Mesendoderm (in vitro differentiated cells): ENCODE results near the gene GIPC2.
"Not testable (repeated sequence)": the region's sequence is repeated elsewhere in the genome, so short reads cannot be mapped to it uniquely, and the experiment has no call there.

Experiments used
- DNase-seq: peaks from one replicate; pipeline ENCODE4 v3.0.0; 2013
- H2AK5ac ChIP-seq: 2 replicates; pipeline ENCODE4 v1.6.1; 2013; ENCODE audit warnings: low read length, inconsistent platforms
- H2BK120ac ChIP-seq: 2 replicates; pipeline ENCODE4 v1.6.1; 2013; ENCODE audit warnings: low read depth, mild to moderate bottlenecking, low read length, moderate library complexity, mixed read lengths
- H2BK15ac ChIP-seq: replicated peaks from 2 replicates; pipeline ENCODE4 v1.6.1; 2013; ENCODE audit warnings: low read depth, mild to moderate bottlenecking, moderate library complexity
- H2BK5ac ChIP-seq: 2 replicates; pipeline ENCODE4 v1.6.1; 2013; ENCODE audit warnings: low read length, inconsistent platforms
- H3K18ac ChIP-seq: 2 replicates; pipeline ENCODE4 v1.6.1; 2013; ENCODE audit warnings: mild to moderate bottlenecking, low read length, mixed read lengths
- H3K23ac ChIP-seq: one replicate; pipeline ENCODE4 v1.6.1; 2013; ENCODE audit warnings: low read length
- H3K27ac ChIP-seq: 2 replicates; pipeline ENCODE4 v1.5.1; 2013; ENCODE audit warnings: low read depth, mild to moderate bottlenecking, inconsistent platforms, low read length, moderate library complexity
- H3K27me3 ChIP-seq: 2 replicates; pipeline ENCODE4 v1.6.1; 2013; ENCODE audit warnings: low read length, control low read depth, mild to moderate bottlenecking, inconsistent platforms; ENCODE audit not compliant: insufficient read depth, poor library complexity
- H3K36me3 ChIP-seq: 2 replicates; pipeline ENCODE4 v1.6.1; 2013; ENCODE audit warnings: low read length, inconsistent platforms; ENCODE audit not compliant: control insufficient read depth, insufficient read depth
- H3K4ac ChIP-seq: one replicate; pipeline ENCODE4 v1.6.1; 2013; ENCODE audit warnings: low read depth, mild to moderate bottlenecking, low read length, moderate library complexity
- H3K4me1 ChIP-seq: 2 replicates; pipeline ENCODE4 v1.6.1; 2013; ENCODE audit warnings: low read depth, low read length, inconsistent platforms; ENCODE audit not compliant: control insufficient read depth
- H3K4me2 ChIP-seq: 2 replicates; pipeline ENCODE4 v1.6.1; 2013; ENCODE audit warnings: low read length
- H3K4me3 ChIP-seq: 2 replicates; pipeline ENCODE4 v1.5.1; 2013; ENCODE audit warnings: mild to moderate bottlenecking, low read length
- H3K56ac ChIP-seq: one replicate; pipeline ENCODE4 v1.6.1; 2013; ENCODE audit warnings: low read length
- H3K79me1 ChIP-seq: 2 replicates; pipeline ENCODE4 v1.6.1; 2013; ENCODE audit warnings: low read length, inconsistent platforms
- H3K79me2 ChIP-seq: 2 replicates; pipeline ENCODE4 v1.6.1; 2013; ENCODE audit warnings: mild to moderate bottlenecking, low read length; ENCODE audit not compliant: control insufficient read depth, insufficient read depth
- H3K9ac ChIP-seq: 2 replicates; pipeline ENCODE4 v1.6.1; 2013; ENCODE audit warnings: low read length, inconsistent platforms
- H4K5ac ChIP-seq: one replicate; pipeline ENCODE4 v1.6.1; 2013; ENCODE audit warnings: low read length
- H4K8ac ChIP-seq: one replicate; pipeline ENCODE4 v1.6.1; 2013; ENCODE audit warnings: low read depth, mild to moderate bottlenecking, control low read depth, low read length, moderate library complexity
- WGBS: extraction: QIAGEN DNeasy Blood & Tissue Kit; methylation state at CpG from one replicate; pipeline ENCODE4 v1.1.7; 2013; ENCODE audit warnings: low lambda C conversion rate, missing lambda C conversion rate; ENCODE audit not compliant: insufficient coverage; ENCODE audit errors: extremely low coverage; 5-methylcytosine and 5-hydroxymethylcytosine counted together

The GIPC2 gene

DNA sequence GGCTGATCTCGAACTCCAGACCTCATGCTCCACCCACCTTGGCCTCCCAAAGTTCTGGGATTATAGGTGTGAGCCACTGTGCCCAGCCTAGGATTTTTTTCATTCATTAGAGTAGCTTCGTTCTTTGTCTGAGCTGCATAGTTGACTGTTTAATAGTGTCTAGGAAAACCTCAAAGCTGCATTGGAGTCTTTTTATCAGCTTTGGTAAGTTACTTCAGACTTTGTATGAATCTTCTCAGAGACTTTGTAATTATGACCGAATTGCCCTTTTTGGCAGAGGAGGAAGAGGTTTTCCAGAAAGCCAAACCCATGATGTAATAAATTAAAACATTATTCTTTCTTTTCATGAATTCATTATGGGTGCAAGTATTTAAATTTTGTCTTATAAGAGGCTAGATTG lies 35.9 kb upstream of the GIPC2 start:
- no CpG with 5 or more reads among the region's 3 CpGs for WGBS

DNA sequence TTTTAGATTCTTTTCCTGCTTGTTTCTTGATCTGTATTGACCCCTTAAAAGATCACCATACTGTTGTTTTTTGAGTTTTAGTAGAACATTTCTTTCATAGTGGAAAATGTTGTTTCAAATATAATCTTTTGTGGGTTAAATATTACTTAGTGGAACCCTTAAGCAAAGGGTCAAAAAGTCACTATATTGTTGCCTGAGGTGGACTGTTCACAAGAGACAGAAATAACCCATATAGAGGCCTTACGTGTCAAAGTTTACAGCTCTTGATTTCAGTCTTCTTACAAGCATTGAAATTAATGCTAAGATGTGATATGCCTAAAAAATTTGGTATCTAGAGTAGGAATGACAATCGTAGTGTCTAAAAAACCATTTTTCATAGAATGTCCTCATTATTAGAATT lies 34.7 kb upstream of the GIPC2 start:
- no peak overlapping the region for H3K56ac ChIP-seq
- H3K18ac ChIP-seq = no peak overlapping the region
- no peak overlapping the region for H3K4me3 ChIP-seq
- no peak overlapping the region for H2BK120ac ChIP-seq
- H3K27ac ChIP-seq = no peak overlapping the region
- H4K8ac ChIP-seq = no peak overlapping the region
- H3K4me2 ChIP-seq = no peak overlapping the region
- DNase-seq = no peak
- H3K36me3 ChIP-seq = no peaks in the 10 kb centered on the region
- no peak overlapping the region for H2BK5ac ChIP-seq
- WGBS = no CpG with 5 or more reads among the region's 2 CpGs
- no peak overlapping the region for H2AK5ac ChIP-seq
- H2BK15ac ChIP-seq = no peak overlapping the region
- H3K79me2 ChIP-seq = no peaks in the 10 kb centered on the region
- no peak overlapping the region for H3K4ac ChIP-seq
- no peaks in the 10 kb centered on the region for H3K27me3 ChIP-seq
- no peaks in the 10 kb centered on the region for H3K4me1 ChIP-seq
- no peak overlapping the region for H3K23ac ChIP-seq
- no peaks in the 10 kb centered on the region for H3K79me1 ChIP-seq
- no peak overlapping the region for H3K9ac ChIP-seq
- H4K5ac ChIP-seq = no peak overlapping the region

More for the DNA sequence above, 35.9 kb upstream of the GIPC2 start:
- no peak overlapping the region for H4K8ac ChIP-seq
- no peaks in the 10 kb centered on the region for H3K27me3 ChIP-seq
- H2BK5ac ChIP-seq = no peak overlapping the region
- H3K4me1 ChIP-seq = no peaks in the 10 kb centered on the region
- H3K9ac ChIP-seq = no peak overlapping the region
- H3K4ac ChIP-seq = no peak overlapping the region
- H3K79me1 ChIP-seq = no peaks in the 10 kb centered on the region
- no peak overlapping the region for H3K4me3 ChIP-seq
- H2AK5ac ChIP-seq = no peak overlapping the region
- H3K23ac ChIP-seq = no peak overlapping the region
- H3K27ac ChIP-seq = no peak overlapping the region
- DNase-seq = no peak
- no peak overlapping the region for H2BK15ac ChIP-seq
- H3K56ac ChIP-seq = no peak overlapping the region
- no peak overlapping the region for H3K4me2 ChIP-seq
- H3K18ac ChIP-seq = no peak overlapping the region
- no peaks in the 10 kb centered on the region for H3K36me3 ChIP-seq
- no peaks in the 10 kb centered on the region for H3K79me2 ChIP-seq
- H4K5ac ChIP-seq = no peak overlapping the region
- H2BK120ac ChIP-seq = no peak overlapping the region

DNA sequence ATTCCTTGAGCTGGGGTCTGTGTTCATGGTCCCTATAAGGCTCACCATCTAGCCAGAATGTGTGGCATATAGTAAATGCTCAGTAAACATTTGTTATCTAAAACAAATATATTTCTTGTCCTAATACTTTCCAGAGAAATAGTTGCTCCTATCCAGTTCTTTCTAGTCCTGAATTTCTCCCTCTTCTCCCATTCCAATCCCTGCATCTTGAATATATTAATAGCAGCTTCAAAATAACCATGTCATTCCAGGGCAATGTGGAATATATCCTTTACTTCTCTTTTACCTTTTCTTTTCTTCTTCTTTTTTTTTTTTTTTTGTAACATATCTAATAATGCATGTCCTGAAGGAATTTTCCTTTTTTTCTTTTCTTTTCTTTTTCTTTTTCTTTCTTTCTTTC lies 30.6 kb upstream of the GIPC2 start:
- H2BK15ac ChIP-seq = no peak overlapping the region
- H2BK120ac ChIP-seq = no peak overlapping the region
- no peak overlapping the region for H3K4me3 ChIP-seq
- H3K4me1 ChIP-seq = no peaks in the 10 kb centered on the region
- no peaks in the 10 kb centered on the region for H3K79me2 ChIP-seq
- no peaks in the 10 kb centered on the region for H3K36me3 ChIP-seq
- H3K4me2 ChIP-seq = no peak overlapping the region
- H3K4ac ChIP-seq = no peak overlapping the region
- no peak overlapping the region for H2BK5ac ChIP-seq
- no peak overlapping the region for H3K56ac ChIP-seq
- no peak for DNase-seq
- H3K27ac ChIP-seq = no peak overlapping the region
- no peak overlapping the region for H3K23ac ChIP-seq
- H4K5ac ChIP-seq = no peak overlapping the region
- no peaks in the 10 kb centered on the region for H3K79me1 ChIP-seq
- H3K27me3 ChIP-seq = no peaks in the 10 kb centered on the region
- H2AK5ac ChIP-seq = no peak overlapping the region
- H4K8ac ChIP-seq = no peak overlapping the region
- no peak overlapping the region for H3K18ac ChIP-seq
- H3K9ac ChIP-seq = no peak overlapping the region

DNA sequence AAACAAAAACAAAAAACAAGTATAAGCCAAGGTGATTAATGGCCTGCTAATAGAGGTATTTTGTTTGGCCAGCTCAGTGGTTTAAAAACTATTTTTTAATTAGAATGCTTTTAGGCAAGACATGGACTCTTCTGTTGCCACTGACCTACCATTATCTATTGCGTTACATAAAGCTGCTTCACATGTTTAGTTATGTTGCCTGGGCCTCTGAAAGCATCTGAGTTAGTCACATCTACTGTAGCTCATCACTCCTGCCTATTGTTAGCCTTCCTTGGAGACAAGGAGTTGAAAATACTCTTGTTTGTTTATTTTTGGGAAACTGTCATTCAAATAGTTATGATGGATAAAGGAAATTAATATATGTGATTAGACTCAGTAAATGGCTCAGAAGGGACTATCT lies 26.7 kb upstream of the GIPC2 start:
- no peak overlapping the region for H4K5ac ChIP-seq
- H2AK5ac ChIP-seq = no peak overlapping the region
- H2BK5ac ChIP-seq = no peak overlapping the region
- H3K9ac ChIP-seq = no peak overlapping the region
- WGBS = no CpG with 5 or more reads among the region's 1 CpG
- no peaks in the 10 kb centered on the region for H3K79me2 ChIP-seq
- H3K27ac ChIP-seq = no peak overlapping the region
- H3K18ac ChIP-seq = no peak overlapping the region
- no peak overlapping the region for H3K4me3 ChIP-seq
- H3K27me3 ChIP-seq = no peaks in the 10 kb centered on the region
- H3K36me3 ChIP-seq = no peaks in the 10 kb centered on the region
- H3K56ac ChIP-seq = no peak overlapping the region
- H3K4me1 ChIP-seq = no peaks in the 10 kb centered on the region
- no peaks in the 10 kb centered on the region for H3K79me1 ChIP-seq
- H4K8ac ChIP-seq = no peak overlapping the region
- H3K4ac ChIP-seq = no peak overlapping the region
- H3K23ac ChIP-seq = no peak overlapping the region
- H2BK15ac ChIP-seq = no peak overlapping the region
- no peak overlapping the region for H2BK120ac ChIP-seq
- no peak overlapping the region for H3K4me2 ChIP-seq
- DNase-seq = no peak

DNA sequence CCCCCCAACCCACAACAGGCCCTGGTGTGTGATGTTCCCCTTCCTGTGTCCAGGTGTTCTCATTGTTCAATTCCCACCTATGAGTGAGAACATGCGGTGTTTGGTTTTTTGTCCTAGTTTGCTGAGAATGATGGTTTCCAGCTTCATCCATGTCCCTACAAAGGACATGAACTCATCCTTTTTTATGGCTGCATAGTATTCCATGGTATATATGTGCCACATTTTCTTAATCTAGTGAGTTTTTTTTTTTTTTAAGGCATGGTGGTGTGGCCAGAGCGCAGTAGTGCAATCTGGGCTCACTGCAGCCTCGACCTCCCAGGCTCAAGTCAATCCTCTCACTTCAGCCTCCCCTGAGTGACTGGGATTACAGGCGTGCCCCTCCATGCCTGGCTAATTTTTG lies 24.6 kb upstream of the GIPC2 start:
- not testable (repeated sequence) for H3K4me1 ChIP-seq, H3K36me3 ChIP-seq, H3K4me2 ChIP-seq, H3K27me3 ChIP-seq, DNase-seq, H3K4me3 ChIP-seq, H2BK15ac ChIP-seq, H2AK5ac ChIP-seq, H3K79me2 ChIP-seq, H3K18ac ChIP-seq, H3K23ac ChIP-seq, H3K9ac ChIP-seq, H2BK120ac ChIP-seq, H2BK5ac ChIP-seq, H3K4ac ChIP-seq, H3K27ac ChIP-seq, H4K5ac ChIP-seq, H3K56ac ChIP-seq, H4K8ac ChIP-seq, H3K79me1 ChIP-seq
- no CpG with 5 or more reads among the region's 4 CpGs for WGBS

DNA sequence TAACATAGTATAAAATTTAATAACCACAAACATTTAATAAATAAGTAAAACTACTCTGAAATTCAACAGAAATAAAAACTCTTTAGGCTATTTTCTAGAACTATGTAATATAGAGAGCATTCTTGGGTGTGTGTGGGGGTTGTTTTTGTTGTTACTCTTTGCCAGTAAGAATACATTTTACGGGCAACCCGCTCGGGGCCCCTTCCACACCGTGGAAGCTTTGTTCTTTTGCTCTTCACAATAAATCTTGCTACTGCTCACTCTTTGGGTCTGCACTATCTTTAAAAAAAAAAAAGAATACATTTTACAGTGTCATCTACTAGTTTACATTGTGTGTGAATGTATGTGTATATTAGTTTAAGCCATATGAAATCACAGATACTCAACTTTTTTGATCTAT lies 16.0 kb upstream of the GIPC2 start:
- no peak for DNase-seq
- Histone ChIP-seq H3K4ac (no peak overlapping the region), H3K27me3 (no peaks in the 10 kb centered on the region), H3K18ac (no peak overlapping the region), H4K5ac (no peak overlapping the region), H4K8ac (no peak overlapping the region), H3K4me2 (no peak overlapping the region), H3K36me3 (no peaks in the 10 kb centered on the region), H3K79me1 (no peaks in the 10 kb centered on the region), H3K9ac (no peak overlapping the region), H3K4me1 (no peaks in the 10 kb centered on the region), H2BK120ac (no peak overlapping the region), H2BK15ac (no peak overlapping the region), H2BK5ac (no peak overlapping the region), H3K4me3 (no peak overlapping the region), H3K27ac (no peak overlapping the region), H3K56ac (no peak overlapping the region), H3K79me2 (no peaks in the 10 kb centered on the region), H2AK5ac (no peak overlapping the region), H3K23ac (no peak overlapping the region)
- no CpG with 5 or more reads among the region's 4 CpGs for WGBS
